ENCODE measurements around the gene PIAS3. TPM values are rescaled to one million over a fixed set of nuclear protein-coding genes. Genes with fewer than 3 reads are reported as not detected.

PIAS3 gene
- 5.7 and 9.4 TPM in 2 replicates for total RNA-seq

DNA sequence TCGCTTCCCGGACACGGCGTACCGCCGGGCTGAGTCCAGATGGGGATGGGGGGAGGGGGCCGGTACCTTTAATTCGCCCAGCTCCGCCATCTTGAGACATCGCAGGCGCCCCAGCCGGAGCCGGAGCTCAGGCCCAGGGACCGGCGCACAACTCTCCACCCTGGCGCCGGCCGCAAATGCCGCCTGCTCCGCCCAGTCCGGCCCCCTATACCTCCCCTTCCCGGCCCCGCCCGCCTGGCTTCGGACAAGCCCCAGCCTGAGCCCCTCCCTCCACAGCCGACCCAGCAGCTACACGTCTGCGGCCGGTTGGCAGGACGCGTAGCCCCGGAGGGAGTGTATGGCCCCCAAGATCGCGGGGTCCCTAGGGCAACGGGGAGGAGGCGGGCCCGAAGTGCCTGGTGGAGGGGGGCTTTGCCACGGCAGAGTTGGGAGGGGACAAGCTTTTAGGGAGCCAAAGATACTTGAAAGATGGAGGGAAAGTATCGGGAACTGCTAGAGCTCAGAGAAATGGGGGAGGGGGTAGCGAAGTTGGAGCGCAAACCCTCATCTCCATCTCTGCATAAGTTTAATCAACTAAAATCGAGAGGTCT, at the start of gene PIAS3:
TSS of gene PIAS3 (minus strand) at position 181 of the 590 bp plus-strand sequence. CDS start at position 90, 91 bp downstream.

DNA sequence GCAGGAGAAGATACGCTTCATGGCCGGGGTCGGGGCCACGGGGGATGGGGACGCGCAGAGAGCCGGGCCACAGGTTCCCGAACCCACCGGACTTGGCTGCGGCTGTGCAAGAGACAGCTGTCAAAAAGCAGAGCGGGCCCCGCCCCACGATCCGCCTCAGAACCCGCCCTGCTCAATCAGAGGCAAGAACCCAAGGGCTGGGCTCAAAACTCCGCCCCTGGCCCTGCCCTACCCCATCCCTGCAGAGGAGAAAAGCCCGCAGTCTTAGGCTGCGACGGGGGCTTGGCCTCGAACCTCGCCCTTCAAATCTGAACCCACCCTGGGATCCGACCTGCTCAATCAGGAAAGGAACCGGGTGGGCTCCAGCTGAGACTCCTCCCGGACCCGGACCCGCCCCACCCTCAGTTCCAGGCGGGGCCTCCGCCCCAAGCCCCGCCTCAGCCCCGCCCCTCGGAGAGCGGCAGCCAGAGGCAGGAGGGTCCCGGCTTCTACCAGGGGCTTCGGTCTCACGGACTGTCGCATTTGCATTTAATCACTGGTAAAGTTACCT, 26.9 kb upstream of the PIAS3 start, which contains the start of gene ANKRD35:
TSS of gene ANKRD35 (minus strand) at position 129 of the 550 bp plus-strand sequence. CDS start at position 21, 108 bp downstream.

DNA sequence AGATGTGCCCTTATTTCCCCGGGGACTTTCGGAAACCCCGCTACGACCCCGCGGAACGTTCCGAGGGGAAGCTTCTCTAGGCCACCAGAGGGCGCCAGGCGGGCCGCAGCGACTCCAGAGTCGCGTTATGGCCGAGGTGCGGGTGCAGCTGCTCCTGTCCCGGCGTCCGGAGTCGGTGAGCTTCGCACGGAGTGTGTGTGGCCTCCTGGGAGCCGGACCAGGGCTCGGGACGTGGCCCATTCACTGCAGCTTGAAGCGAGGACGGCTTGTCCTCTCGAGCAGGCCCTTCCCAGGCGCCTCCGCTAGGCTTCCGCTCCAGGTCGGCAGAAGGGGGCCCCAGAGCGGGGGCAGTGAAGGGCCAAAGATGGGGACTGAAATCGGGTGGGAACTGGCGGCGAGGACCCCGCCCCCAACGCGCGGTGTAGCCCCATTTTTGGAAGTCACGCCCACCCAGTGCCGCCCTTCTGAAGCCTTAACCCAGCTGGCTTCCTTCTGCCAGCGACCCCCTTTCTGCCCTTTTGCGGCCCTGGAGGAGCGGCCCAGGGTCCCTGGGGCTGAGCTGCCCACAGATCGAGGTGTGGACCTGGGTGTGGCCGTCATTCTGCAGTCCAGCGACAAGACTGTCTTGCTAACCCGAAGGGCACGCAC, 13.2 kb downstream of the PIAS3 start, which contains the start of gene NUDT17:
TSS of gene NUDT17 (plus strand) at position 117 of the 648 bp plus-strand sequence. CDS start at position 128, 11 bp downstream.

DNA sequence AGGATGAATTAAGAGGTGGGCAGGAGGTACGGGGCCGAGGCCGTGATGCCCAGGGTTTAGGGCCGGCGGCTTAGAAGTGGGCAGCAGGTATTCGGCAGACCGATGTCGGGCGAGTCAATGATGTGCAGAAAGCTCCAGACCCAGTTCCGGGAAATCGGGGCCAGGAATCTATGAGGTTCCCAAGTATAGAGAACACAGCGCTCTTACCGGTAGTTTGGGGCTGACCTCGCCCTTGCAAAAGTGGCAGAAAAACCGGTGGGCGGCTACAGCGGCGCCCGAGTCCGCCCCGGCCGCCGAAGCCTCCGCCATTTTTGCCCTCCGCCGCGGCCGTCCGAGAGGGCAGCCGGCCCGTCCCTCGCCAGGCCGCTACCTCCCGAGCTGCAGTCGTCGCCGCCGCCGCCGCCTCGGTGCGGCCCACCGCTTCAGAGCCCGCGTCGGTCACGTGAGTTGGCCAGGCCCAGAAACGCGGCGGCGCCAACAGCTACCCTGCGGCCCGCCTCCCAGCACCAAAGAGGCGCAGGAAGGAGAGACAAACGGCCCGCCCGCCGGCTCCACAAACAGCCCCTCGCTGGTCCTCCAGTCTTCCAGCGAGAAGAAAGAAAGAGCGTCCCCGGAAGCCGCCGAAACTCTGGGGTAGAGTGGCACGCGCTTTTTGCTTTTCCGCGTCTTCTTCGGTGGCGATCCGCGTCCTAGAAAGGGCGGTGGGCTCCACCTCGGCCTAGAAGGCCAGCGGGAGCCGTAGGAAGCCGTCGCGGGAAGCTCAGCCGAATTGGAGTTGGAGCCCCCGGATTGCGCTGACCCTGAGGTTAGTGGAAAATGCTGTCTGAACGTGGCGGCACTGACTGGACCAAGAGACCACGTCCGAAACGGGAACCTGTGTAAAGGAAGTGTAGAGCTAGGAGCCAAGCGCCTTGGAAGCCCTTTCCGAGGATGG, 35.0 kb downstream of the PIAS3 start, which contains the start of the genes POLR3C and RNF115:
TSS of gene POLR3C (plus strand) at position 636 of the 934 bp plus-strand sequence. CDS start 1,577 bp downstream, outside the sequence.
TSS of gene RNF115 (minus strand) at position 531 of the 934 bp plus-strand sequence. CDS start at position 309, 222 bp downstream.

Other genes starting within 250 kb of the PIAS3 start
- gene PDZK1, start 151.7 kb downstream of the PIAS3 start, total RNA-seq, result 0.09 and 0.19 TPM in 2 replicates
- not detected in 2 replicates for gene CD160, start 139.6 kb downstream of the PIAS3 start, total RNA-seq
- 12.8 and 13.4 TPM in 2 replicates for gene RNF115, start 35.0 kb downstream of the PIAS3 start, total RNA-seq
- 26.2 and 27.8 TPM in 2 replicates for gene POLR3C, start 34.9 kb downstream of the PIAS3 start, total RNA-seq
- gene NUDT17, start 13.5 kb downstream of the PIAS3 start, total RNA-seq, result 1.2 and 2.0 TPM in 2 replicates
- gene ANKRD35, start 26.8 kb upstream of the PIAS3 start, total RNA-seq, result 0.28 and 0.81 TPM in 2 replicates
- 27.6 and 32.7 TPM in 2 replicates for gene ITGA10, start 51.0 kb upstream of the PIAS3 start, total RNA-seq
- gene PEX11B, start 59.6 kb upstream of the PIAS3 start, total RNA-seq, result 24.5 and 25.9 TPM in 2 replicates
- gene RBM8A, start 68.4 kb upstream of the PIAS3 start, total RNA-seq, result 153 and 236 TPM in 2 replicates
- gene LIX1L, start 98.9 kb upstream of the PIAS3 start, total RNA-seq, result 18.5 and 18.7 TPM in 2 replicates
- 0.27 and 0.28 TPM in 2 replicates for gene ANKRD34A, start 105.5 kb upstream of the PIAS3 start, total RNA-seq
- 11.2 and 13.2 TPM in 2 replicates for gene POLR3GL, start 105.6 kb upstream of the PIAS3 start, total RNA-seq
- gene TXNIP, start 137.5 kb upstream of the PIAS3 start, total RNA-seq, result 30.4 and 109 TPM in 2 replicates
- gene HJV, start 162.7 kb upstream of the PIAS3 start, total RNA-seq, result not detected in 2 replicates

All from endothelial cell of coronary artery (primary cell).